Measurements from ENCODE around the gene ZNF329.

The ZNF329 gene

GRCh38 chr19:58170860-58171259, 20.3 kb upstream of the ZNF329 start:
- no peak for DNase-seq (ENCODE audit: low read depth in 1 of 2, low spot score in 1 of 2)
- no peak overlapping the region for H3K4me3 ChIP-seq (replicated peaks; ENCODE audit: insufficient read depth, low read length)
- H3K27ac ChIP-seq (replicated peaks) = no peak overlapping the region
- H3K27me3 ChIP-seq (ENCODE audit: insufficient read depth, poor library complexity, severe bottlenecking) = no peaks in the 10 kb centered on the region
- TF ChIP-seq POLR2AphosphoS5 (IDR thresholded peaks at IDR 0.05; ENCODE audit: low read depth) = no peak
- no peak for TF ChIP-seq REST (IDR thresholded peaks at IDR 0.05; ENCODE audit: insufficient replicate concordance, low read depth)
- no peak for TF ChIP-seq SPI1 (IDR thresholded peaks at IDR 0.05; ENCODE audit: borderline replicate concordance, low read depth)
- no peak for TF ChIP-seq GABPA (IDR thresholded peaks at IDR 0.05; ENCODE audit: low read depth)
- TF ChIP-seq CTCF (IDR thresholded peaks at IDR 0.05; ENCODE audit: insufficient read depth, low read length) = no peak

GRCh38 chr19:58166708-58167280, 16.2 kb upstream of the ZNF329 start:
- no peak for TF ChIP-seq SPI1 (IDR thresholded peaks at IDR 0.05; ENCODE audit: borderline replicate concordance, low read depth)
- TF ChIP-seq POLR2AphosphoS5 (IDR thresholded peaks at IDR 0.05; ENCODE audit: low read depth) = no peak
- TF ChIP-seq REST (IDR thresholded peaks at IDR 0.05; ENCODE audit: insufficient replicate concordance, low read depth) = no peak
- no peak for TF ChIP-seq CTCF (IDR thresholded peaks at IDR 0.05; ENCODE audit: insufficient read depth, low read length)
- no peak for TF ChIP-seq GABPA (IDR thresholded peaks at IDR 0.05; ENCODE audit: low read depth)
- Histone ChIP-seq H3K27ac (replicated peaks) (no peak overlapping the region), H3K4me3 (replicated peaks; ENCODE audit: insufficient read depth, low read length) (no peak overlapping the region), H3K27me3 (ENCODE audit: insufficient read depth, poor library complexity, severe bottlenecking) (no peaks in the 10 kb centered on the region)
- no peak for DNase-seq (ENCODE audit: low read depth in 1 of 2, low spot score in 1 of 2)

GRCh38 chr19:58166268-58166667, 15.7 kb upstream of the ZNF329 start:
- DNase-seq (ENCODE audit: low read depth in 1 of 2, low spot score in 1 of 2) = no peak
- Histone ChIP-seq H3K27me3 (ENCODE audit: insufficient read depth, poor library complexity, severe bottlenecking) (no peaks in the 10 kb centered on the region), H3K27ac (replicated peaks) (no peak overlapping the region), H3K4me3 (replicated peaks; ENCODE audit: insufficient read depth, low read length) (no peak overlapping the region)
- no peak for TF ChIP-seq POLR2AphosphoS5 (IDR thresholded peaks at IDR 0.05; ENCODE audit: low read depth)
- no peak for TF ChIP-seq SPI1 (IDR thresholded peaks at IDR 0.05; ENCODE audit: borderline replicate concordance, low read depth)
- no peak for TF ChIP-seq CTCF (IDR thresholded peaks at IDR 0.05; ENCODE audit: insufficient read depth, low read length)
- no peak for TF ChIP-seq REST (IDR thresholded peaks at IDR 0.05; ENCODE audit: insufficient replicate concordance, low read depth)
- no peak for TF ChIP-seq GABPA (IDR thresholded peaks at IDR 0.05; ENCODE audit: low read depth)

Data from HL-60 (cell line).